Neuronal stem cell (in vitro differentiated cells): Measurements from ENCODE around the gene VSIG10L.

Source experiments
- DNase-seq: peaks from one replicate; pipeline ENCODE4 v3.0.0-alpha.2; 2013; ENCODE audit warnings: low spot score
- H2AFZ ChIP-seq: one replicate; pipeline ENCODE4 v1.6.1; 2013; ENCODE audit warnings: mild to moderate bottlenecking, low read length, inconsistent platforms
- H2AK5ac ChIP-seq: 2 replicates; pipeline ENCODE4 v1.6.1; 2013; ENCODE audit warnings: low read depth, mild to moderate bottlenecking, inconsistent platforms, low read length, moderate library complexity, mixed read lengths
- H2BK120ac ChIP-seq: 2 replicates; pipeline ENCODE4 v1.6.1; 2013; ENCODE audit warnings: low read depth, mild to moderate bottlenecking, inconsistent platforms, low read length, moderate library complexity, mixed read lengths
- H2BK12ac ChIP-seq: one replicate; pipeline ENCODE4 v1.6.1; 2013; ENCODE audit warnings: low read length, inconsistent platforms
- H2BK15ac ChIP-seq: 2 replicates; pipeline ENCODE4 v1.6.1; 2013; ENCODE audit warnings: mild to moderate bottlenecking, low read length, inconsistent platforms, mixed read lengths
- H2BK5ac ChIP-seq: one replicate; pipeline ENCODE4 v1.6.1; 2013; ENCODE audit warnings: inconsistent platforms, mild to moderate bottlenecking, low read length, moderate library complexity
- H3K14ac ChIP-seq: one replicate; pipeline ENCODE4 v1.6.1; 2013; ENCODE audit warnings: low read length, inconsistent platforms
- H3K18ac ChIP-seq: 2 replicates; pipeline ENCODE4 v1.6.1; 2013; ENCODE audit warnings: low read length, inconsistent platforms
- H3K23ac ChIP-seq: 2 replicates; pipeline ENCODE4 v1.6.1; 2013; ENCODE audit warnings: low read depth, mild to moderate bottlenecking, mixed read lengths, low read length, inconsistent platforms; ENCODE audit not compliant: poor library complexity
- H3K27ac ChIP-seq: replicated peaks from 3 replicates; pipeline ENCODE4 v1.5.1; 2013; ENCODE audit warnings: low read length, inconsistent platforms
- H3K27me3 ChIP-seq, 3 experiments: 2 replicates each; pipeline ENCODE4 v1.6.1; 2013; ENCODE audit warnings: low read length in 3 of 3, mild to moderate bottlenecking in 2 of 3, inconsistent platforms in 1 of 3, low read depth in 1 of 3, mixed read lengths in 1 of 3, moderate library complexity in 1 of 3; ENCODE audit not compliant: control insufficient read depth in 3 of 3, insufficient read depth in 3 of 3
- H3K36me3 ChIP-seq, 2 donors: replicated peaks in 1 of 2; 2 replicates each; pipeline ENCODE4 v1.6.1; 2013; ENCODE audit warnings: low read length in 2 of 2; ENCODE audit not compliant: control insufficient read depth in 2 of 2, insufficient read depth in 2 of 2
- H3K4ac ChIP-seq: 2 replicates; pipeline ENCODE4 v1.6.1; 2013; ENCODE audit warnings: inconsistent platforms, mild to moderate bottlenecking, low read length, moderate library complexity
- H3K4me1 ChIP-seq, 2 donors: 1 replicate in 1 of 2; 2 replicates in 1 of 2; pipeline ENCODE4 v1.6.1; 2013; ENCODE audit warnings: low read length in 2 of 2, low read depth in 1 of 2; ENCODE audit not compliant: control insufficient read depth in 2 of 2, insufficient read depth in 1 of 2
- H3K4me2 ChIP-seq: one replicate; pipeline ENCODE4 v1.6.1; 2013; ENCODE audit warnings: mild to moderate bottlenecking, low read length, inconsistent platforms; ENCODE audit not compliant: insufficient read depth, poor library complexity, severe bottlenecking
- H3K4me3 ChIP-seq, 2 donors: 2 replicates each; pipeline ENCODE4 v1.5.1; 2013; ENCODE audit warnings: low read length in 2 of 2, mild to moderate bottlenecking in 2 of 2, inconsistent platforms in 1 of 2, moderate library complexity in 1 of 2
- H3K79me1 ChIP-seq: one replicate; pipeline ENCODE4 v1.6.1; 2013; ENCODE audit warnings: low read depth, mild to moderate bottlenecking, inconsistent platforms, low read length, moderate library complexity
- H3K9ac ChIP-seq: one replicate; pipeline ENCODE4 v1.6.1; 2013; ENCODE audit warnings: mild to moderate bottlenecking, low read depth, low read length, inconsistent platforms; ENCODE audit not compliant: poor library complexity
- H3K9me3 ChIP-seq, 2 donors: replicated peaks in 1 of 2; 2 replicates each; pipeline versions ENCODE3 to v1.6.1; 2013; ENCODE audit warnings: low read length in 2 of 2, mild to moderate bottlenecking in 2 of 2, inconsistent platforms in 1 of 2, low read depth in 1 of 2, mixed read lengths in 1 of 2, moderate library complexity in 1 of 2; ENCODE audit not compliant: control insufficient read depth in 2 of 2, insufficient read depth in 1 of 2
- H4K8ac ChIP-seq: one replicate; pipeline ENCODE4 v1.6.1; 2013; ENCODE audit warnings: low read depth, mild to moderate bottlenecking, inconsistent platforms, low read length, moderate library complexity
- H4K91ac ChIP-seq: one replicate; pipeline ENCODE4 v1.6.1; 2013; ENCODE audit warnings: low read length, low read depth, mild to moderate bottlenecking, inconsistent platforms; ENCODE audit not compliant: poor library complexity
- WGBS, 2 donors: extraction: QIAGEN DNeasy Blood & Tissue Kit; methylation state at CpG; one replicate each; pipeline ENCODE4 v1.1.7; 2013; ENCODE audit warnings: missing lambda C conversion rate in 2 of 2, mixed read lengths in 1 of 2; ENCODE audit not compliant: insufficient read length in 2 of 2, insufficient replicate concordance in 1 of 2; ENCODE audit errors: extremely low coverage in 2 of 2; 5-methylcytosine and 5-hydroxymethylcytosine counted together

Gene VSIG10L

GRCh38 chr19:51285682-51286081, 56.3 kb downstream of the VSIG10L start:
- Histone ChIP-seq H3K79me1 (no peaks in the 10 kb centered on the region), H2AK5ac (no peak overlapping the region), H3K9me3 (no peaks in the 10 kb centered on the region), H3K27me3 (peaks cover 0 to 4% (median 0%) of the 10 kb centered on the region in 3 experiments), H3K9ac (no peak overlapping the region), H2BK120ac (no peak overlapping the region), H3K4me2 (no peak overlapping the region), H4K8ac (no peak overlapping the region), H3K14ac (no peak overlapping the region), H3K23ac (no peak overlapping the region), H3K4me3 (no peak overlapping the region), H3K18ac (no peak overlapping the region), H2BK5ac (no peak overlapping the region), H3K27ac (no peak overlapping the region), H4K91ac (no peak overlapping the region), H2BK12ac (no peak overlapping the region), H2AFZ (no peak overlapping the region), H3K4ac (no peak overlapping the region), H2BK15ac (no peak overlapping the region), H3K36me3 (no peaks in the 10 kb centered on the region), H3K4me1 (no peaks in the 10 kb centered on the region)
- WGBS, 2 donors, result no CpG with 5 or more reads among the region's 3 CpGs
- no peak for DNase-seq

GRCh38 chr19:51282335-51282734, 59.6 kb downstream of the VSIG10L start:
- no peak overlapping the region for H3K4ac ChIP-seq
- no peak overlapping the region for H3K14ac ChIP-seq
- H2BK120ac ChIP-seq, result no peak overlapping the region
- no peak overlapping the region for H4K8ac ChIP-seq
- H3K36me3 ChIP-seq, result no peaks in the 10 kb centered on the region
- H2BK15ac ChIP-seq, result no peak overlapping the region
- H2BK12ac ChIP-seq, result no peak overlapping the region
- peaks cover 0 to 4% (median 0%) of the 10 kb centered on the region in 3 experiments for H3K27me3 ChIP-seq
- no peak for DNase-seq
- no CpG with 5 or more reads among the region's 4 CpGs for WGBS, 2 donors
- H4K91ac ChIP-seq, result no peak overlapping the region
- H3K4me1 ChIP-seq, result no peaks in the 10 kb centered on the region
- H3K4me2 ChIP-seq, result no peak overlapping the region
- peaks cover 0 to 6% of the 10 kb centered on the region in 2 donors for H3K9me3 ChIP-seq
- no peaks in the 10 kb centered on the region for H3K79me1 ChIP-seq
- no peak overlapping the region for H3K27ac ChIP-seq
- H2AFZ ChIP-seq, result no peak overlapping the region
- H3K9ac ChIP-seq, result no peak overlapping the region
- no peak overlapping the region for H3K4me3 ChIP-seq
- no peak overlapping the region for H3K18ac ChIP-seq
- H2AK5ac ChIP-seq, result no peak overlapping the region
- H3K23ac ChIP-seq, result no peak overlapping the region
- no peak overlapping the region for H2BK5ac ChIP-seq
